ENCODE measurements around the gene SERP2.

Gene SERP2

DNA sequence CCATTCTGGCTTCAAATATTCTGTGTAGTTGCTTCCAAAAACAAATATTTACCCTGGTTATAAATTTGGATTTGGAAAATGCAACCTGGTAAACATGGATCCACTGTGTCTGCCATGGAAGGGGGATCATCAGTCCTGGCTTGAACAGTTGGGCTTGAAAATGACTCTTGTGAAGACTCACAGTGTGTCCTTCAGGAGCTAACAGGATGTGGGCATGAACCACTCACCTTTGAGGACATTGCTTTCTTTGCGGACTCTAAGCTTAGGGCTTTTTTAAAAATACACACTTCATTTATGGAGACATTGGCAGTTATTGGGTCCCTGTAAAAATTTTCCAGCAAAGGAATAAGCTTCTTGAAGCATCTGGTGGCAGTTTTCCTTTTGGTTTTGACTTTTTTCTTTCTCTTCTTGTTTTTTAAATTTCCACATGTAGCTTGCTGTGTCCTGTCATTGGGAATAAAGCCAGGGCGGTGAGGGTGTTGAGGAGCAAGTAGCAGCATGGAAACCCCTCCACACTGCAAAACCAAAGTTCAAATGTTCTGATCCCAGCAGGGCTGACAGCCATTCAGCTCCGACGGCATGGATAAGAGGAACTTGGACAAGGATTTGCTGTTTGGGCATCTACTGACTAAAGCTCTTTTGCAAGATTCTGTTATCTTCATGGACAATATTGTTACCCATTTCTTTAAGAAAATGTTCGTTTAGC lies 39.5 kb upstream of the SERP2 start:
- DNase-seq (ENCODE audit: low read depth): no peak
- TF ChIP-seq, protein P1, sequence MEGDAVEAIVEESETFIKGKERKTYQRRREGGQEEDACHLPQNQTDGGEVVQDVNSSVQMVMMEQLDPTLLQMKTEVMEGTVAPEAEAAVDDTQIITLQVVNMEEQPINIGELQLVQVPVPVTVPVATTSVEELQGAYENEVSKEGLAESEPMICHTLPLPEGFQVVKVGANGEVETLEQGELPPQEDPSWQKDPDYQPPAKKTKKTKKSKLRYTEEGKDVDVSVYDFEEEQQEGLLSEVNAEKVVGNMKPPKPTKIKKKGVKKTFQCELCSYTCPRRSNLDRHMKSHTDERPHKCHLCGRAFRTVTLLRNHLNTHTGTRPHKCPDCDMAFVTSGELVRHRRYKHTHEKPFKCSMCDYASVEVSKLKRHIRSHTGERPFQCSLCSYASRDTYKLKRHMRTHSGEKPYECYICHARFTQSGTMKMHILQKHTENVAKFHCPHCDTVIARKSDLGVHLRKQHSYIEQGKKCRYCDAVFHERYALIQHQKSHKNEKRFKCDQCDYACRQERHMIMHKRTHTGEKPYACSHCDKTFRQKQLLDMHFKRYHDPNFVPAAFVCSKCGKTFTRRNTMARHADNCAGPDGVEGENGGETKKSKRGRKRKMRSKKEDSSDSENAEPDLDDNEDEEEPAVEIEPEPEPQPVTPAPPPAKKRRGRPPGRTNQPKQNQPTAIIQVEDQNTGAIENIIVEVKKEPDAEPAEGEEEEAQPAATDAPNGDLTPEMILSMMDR (IDR thresholded peaks at IDR 0.05; ENCODE audit: insufficient read depth, low read depth, low read length, missing control alignments): no peak
- H3K4me3 ChIP-seq (ENCODE audit: low read length): no peak overlapping the region

DNA sequence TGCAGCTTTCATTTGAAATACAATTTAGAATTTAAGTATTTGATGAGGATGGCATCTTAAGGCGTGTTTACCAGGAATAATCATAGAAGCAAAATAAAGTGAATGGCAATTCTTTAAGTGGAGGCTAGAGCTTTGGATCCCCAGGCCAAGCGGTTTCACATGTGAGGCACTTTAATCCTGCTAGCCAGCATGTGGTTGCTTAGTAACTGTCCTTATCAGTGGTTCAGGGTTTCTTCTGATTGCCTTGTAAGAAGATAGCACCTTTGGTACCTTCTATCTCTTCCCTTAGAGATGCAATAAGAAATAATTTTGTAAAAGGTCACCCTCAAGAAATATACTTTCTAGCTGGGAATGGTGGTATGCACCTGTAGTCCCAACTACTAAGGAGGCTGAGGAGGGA lies 38.9 kb upstream of the SERP2 start:
- no peak overlapping the region for H3K4me3 ChIP-seq (ENCODE audit: low read length)
- TF ChIP-seq, protein P1 (IDR thresholded peaks at IDR 0.05; ENCODE audit: insufficient read depth, low read depth, low read length, missing control alignments): no peak
- no peak for DNase-seq (ENCODE audit: low read depth)

DNA sequence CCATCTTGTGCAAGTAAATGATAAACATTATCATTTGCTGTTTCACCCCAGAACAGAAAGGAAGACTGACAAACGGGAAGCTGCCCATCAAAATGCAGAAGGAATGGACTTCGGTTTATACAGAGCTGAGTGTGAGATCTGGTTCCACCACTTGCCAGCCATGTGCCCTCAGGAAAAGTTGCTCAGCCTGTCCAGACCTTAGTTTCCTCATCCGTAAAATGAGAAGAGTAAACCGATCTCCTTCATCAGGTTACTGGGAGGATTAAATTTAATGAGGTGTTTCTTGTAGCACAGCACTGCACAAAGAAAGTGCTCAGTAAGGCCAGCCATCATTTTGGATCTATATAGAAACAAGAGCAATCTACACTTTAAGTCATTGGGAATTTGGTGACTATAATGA lies 36.7 kb upstream of the SERP2 start:
- no peak overlapping the region for H3K4me3 ChIP-seq (ENCODE audit: low read length)
- DNase-seq (ENCODE audit: low read depth): peak; percentile 69
- TF ChIP-seq, protein P1 (IDR thresholded peaks at IDR 0.05; ENCODE audit: insufficient read depth, low read depth, low read length, missing control alignments): no peak

DNA sequence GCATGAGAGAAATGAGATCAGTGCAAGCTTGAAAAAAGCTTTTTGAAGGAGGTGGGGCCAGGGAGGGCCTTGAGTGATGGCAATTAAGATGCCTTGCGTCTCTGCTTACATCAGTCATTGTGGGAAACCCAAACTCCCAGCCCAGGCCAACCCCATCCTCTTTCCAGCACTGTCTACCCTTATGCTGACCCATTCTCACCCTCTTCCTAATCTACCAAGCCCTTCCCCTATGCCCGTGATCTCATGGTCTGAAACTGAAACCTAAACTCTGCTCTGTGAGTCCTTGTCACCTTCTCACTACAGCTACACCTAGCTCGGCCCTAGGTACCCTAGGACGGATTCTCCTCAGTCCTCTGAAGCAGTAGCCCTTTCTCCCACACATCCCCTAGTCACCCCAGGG lies 36.0 kb upstream of the SERP2 start:
- DNase-seq (ENCODE audit: low read depth): no peak
- TF ChIP-seq, protein P1 (IDR thresholded peaks at IDR 0.05; ENCODE audit: insufficient read depth, low read depth, low read length, missing control alignments): no peak
- H3K4me3 ChIP-seq (ENCODE audit: low read length): no peak overlapping the region

DNA sequence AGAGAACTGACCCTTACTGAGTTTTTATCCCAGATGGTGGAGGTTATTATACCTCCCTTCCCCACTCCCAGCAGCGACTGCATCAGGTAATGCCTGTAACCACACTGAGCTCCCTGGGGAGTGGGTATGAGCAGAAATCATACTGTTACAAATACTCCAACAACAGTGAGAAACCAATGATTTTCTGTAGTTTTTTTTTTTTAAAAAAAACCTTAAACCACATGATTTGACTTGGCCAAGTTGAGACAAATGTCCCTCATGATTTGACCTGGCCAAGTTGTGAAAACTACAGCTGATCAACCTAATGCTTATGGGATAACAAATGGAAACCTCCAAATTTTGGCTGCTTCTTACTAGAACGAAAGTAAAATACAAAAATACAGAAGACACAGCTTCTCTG lies 33.1 kb upstream of the SERP2 start:
- DNase-seq (ENCODE audit: low read depth): no peak
- H3K4me3 ChIP-seq (ENCODE audit: low read length): no peak overlapping the region
- TF ChIP-seq, protein P1 (IDR thresholded peaks at IDR 0.05; ENCODE audit: insufficient read depth, low read depth, low read length, missing control alignments): no peak

DNA sequence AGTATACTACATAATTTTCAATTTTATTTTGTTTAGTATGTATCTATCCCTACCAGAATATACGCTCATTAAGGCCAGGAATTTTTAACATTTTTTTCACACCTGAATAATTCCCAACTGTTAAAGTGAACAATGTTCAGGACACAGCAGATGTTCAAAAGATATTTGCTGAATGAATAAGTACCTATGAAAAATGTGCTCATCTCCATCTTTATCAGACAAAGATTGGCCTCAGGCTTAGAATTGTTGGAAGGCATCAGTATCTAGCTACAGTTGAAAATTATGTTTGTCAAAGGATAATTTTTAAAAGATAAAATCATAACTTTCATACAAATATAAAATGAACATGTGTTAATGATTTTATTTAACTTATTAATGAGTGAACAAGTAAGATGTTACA lies 30.9 kb upstream of the SERP2 start:
- no peak for DNase-seq (ENCODE audit: low read depth)
- no peak overlapping the region for H3K4me3 ChIP-seq (ENCODE audit: low read length)
- TF ChIP-seq, protein P1 (IDR thresholded peaks at IDR 0.05; ENCODE audit: insufficient read depth, low read depth, low read length, missing control alignments): no peak

DNA sequence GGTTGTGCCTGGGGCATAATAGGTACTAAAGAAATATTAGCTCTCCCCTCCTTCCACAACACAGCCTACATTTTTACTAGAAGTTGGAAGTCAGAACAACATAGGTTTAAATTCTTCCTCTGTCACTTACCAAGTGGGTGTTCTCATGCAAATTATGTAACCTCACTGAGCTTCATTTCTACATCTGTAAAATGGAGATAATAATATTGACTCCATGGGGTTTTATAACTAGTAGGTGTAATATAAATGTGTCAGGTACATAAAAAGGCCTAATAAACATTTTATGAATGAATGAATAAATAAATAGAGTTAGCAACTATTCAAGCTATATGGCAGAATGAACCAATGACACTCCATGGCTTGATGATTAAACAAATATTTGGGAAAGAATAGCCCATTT lies 27.1 kb upstream of the SERP2 start:
- H3K4me3 ChIP-seq (ENCODE audit: low read length): no peak overlapping the region
- TF ChIP-seq, protein P1 (IDR thresholded peaks at IDR 0.05; ENCODE audit: insufficient read depth, low read depth, low read length, missing control alignments): no peak
- DNase-seq (ENCODE audit: low read depth): no peak
